HEK293 (cell line): Measurements from ENCODE around the gene CCNY.

Source experiments
- PRDM4 ChIP-seq: fragments of 450-650 bp; formaldehyde crosslinking; IDR thresholded peaks from 2 replicates; pipeline ENCODE4 v1.5.1; 2017; ENCODE audit warnings: missing biosample characterization, missing genetic modification characterization
- ZBTB10 ChIP-seq: fragments of 450-650 bp; formaldehyde crosslinking; IDR thresholded peaks from 2 replicates; pipeline ENCODE4 v1.5.1; 2016; ENCODE audit warnings: missing biosample characterization, missing genetic modification characterization
- ZNF112 ChIP-seq: fragments of 450-650 bp; formaldehyde crosslinking; IDR thresholded peaks from 2 replicates; pipeline ENCODE4 v1.5.0; 2017; ENCODE audit warnings: missing biosample characterization, missing genetic modification characterization
- ZNF114 ChIP-seq: fragments of 450-650 bp; formaldehyde crosslinking; IDR thresholded peaks from 2 replicates; pipeline ENCODE4 v1.5.0; 2017; ENCODE audit warnings: missing biosample characterization, missing genetic modification characterization
- ZNF24 ChIP-seq: fragments of 450-650 bp; formaldehyde crosslinking; IDR thresholded peaks from 2 replicates; pipeline ENCODE4 v1.5.1; 2016; ENCODE audit warnings: missing biosample characterization, missing genetic modification characterization
- TF ChIP-seq, protein P1 (sequence below): sonication (generic); formaldehyde crosslinking; IDR thresholded peaks from 2 replicates; pipeline ENCODE4 v1.8.1; 2022; ENCODE audit warnings: mild to moderate bottlenecking, moderate library complexity, missing genetic modification reagents
- TF ChIP-seq, protein P2 (sequence below): fragments of 450-650 bp; formaldehyde crosslinking; conservative IDR thresholded peaks from 2 replicates; pipeline ENCODE4 v1.5.1; 2016; ENCODE audit warnings: low read depth, missing biosample characterization, missing genetic modification characterization
- TF ChIP-seq, protein P3 (sequence below): fragments of 450-650 bp; formaldehyde crosslinking; IDR thresholded peaks from 2 replicates; pipeline ENCODE4 v1.5.1; 2016; ENCODE audit warnings: missing biosample characterization, missing genetic modification characterization

GRCh38 chr10:35598379-35598778 is 262.1 kb downstream of the CCNY start:
- TF ChIP-seq, protein P1, sequence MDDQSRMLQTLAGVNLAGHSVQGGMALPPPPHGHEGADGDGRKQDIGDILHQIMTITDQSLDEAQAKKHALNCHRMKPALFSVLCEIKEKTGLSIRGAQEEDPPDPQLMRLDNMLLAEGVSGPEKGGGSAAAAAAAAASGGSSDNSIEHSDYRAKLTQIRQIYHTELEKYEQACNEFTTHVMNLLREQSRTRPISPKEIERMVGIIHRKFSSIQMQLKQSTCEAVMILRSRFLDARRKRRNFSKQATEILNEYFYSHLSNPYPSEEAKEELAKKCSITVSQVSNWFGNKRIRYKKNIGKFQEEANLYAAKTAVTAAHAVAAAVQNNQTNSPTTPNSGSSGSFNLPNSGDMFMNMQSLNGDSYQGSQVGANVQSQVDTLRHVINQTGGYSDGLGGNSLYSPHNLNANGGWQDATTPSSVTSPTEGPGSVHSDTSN (CRISPR knock-in tag) = no peak
- TF ChIP-seq, protein P2, sequence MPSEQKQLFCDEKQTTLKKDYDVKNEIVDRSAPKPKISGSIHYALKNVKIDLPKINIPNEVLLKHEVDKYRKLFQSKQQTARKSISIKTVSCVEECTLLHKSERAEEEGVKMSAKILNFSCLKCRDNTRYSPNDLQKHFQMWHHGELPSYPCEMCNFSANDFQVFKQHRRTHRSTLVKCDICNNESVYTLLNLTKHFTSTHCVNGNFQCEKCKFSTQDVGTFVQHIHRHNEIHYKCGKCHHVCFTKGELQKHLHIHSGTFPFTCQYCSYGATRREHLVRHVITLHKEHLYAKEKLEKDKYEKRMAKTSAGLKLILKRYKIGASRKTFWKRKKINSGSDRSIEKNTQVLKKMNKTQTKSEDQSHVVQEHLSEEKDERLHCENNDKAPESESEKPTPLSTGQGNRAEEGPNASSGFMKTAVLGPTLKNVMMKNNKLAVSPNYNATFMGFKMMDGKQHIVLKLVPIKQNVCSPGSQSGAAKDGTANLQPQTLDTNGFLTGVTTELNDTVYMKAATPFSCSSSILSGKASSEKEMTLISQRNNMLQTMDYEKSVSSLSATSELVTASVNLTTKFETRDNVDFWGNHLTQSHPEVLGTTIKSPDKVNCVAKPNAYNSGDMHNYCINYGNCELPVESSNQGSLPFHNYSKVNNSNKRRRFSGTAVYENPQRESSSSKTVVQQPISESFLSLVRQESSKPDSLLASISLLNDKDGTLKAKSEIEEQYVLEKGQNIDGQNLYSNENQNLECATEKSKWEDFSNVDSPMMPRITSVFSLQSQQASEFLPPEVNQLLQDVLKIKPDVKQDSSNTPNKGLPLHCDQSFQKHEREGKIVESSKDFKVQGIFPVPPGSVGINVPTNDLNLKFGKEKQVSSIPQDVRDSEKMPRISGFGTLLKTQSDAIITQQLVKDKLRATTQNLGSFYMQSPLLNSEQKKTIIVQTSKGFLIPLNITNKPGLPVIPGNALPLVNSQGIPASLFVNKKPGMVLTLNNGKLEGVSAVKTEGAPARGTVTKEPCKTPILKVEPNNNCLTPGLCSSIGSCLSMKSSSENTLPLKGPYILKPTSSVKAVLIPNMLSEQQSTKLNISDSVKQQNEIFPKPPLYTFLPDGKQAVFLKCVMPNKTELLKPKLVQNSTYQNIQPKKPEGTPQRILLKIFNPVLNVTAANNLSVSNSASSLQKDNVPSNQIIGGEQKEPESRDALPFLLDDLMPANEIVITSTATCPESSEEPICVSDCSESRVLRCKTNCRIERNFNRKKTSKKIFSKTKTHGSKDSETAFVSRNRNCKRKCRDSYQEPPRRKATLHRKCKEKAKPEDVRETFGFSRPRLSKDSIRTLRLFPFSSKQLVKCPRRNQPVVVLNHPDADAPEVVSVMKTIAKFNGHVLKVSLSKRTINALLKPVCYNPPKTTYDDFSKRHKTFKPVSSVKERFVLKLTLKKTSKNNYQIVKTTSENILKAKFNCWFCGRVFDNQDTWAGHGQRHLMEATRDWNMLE (tag by site-specific recombination) = no peak
- no peak for TF ChIP-seq ZBTB10 (tag by site-specific recombination)
- TF ChIP-seq, protein P3, sequence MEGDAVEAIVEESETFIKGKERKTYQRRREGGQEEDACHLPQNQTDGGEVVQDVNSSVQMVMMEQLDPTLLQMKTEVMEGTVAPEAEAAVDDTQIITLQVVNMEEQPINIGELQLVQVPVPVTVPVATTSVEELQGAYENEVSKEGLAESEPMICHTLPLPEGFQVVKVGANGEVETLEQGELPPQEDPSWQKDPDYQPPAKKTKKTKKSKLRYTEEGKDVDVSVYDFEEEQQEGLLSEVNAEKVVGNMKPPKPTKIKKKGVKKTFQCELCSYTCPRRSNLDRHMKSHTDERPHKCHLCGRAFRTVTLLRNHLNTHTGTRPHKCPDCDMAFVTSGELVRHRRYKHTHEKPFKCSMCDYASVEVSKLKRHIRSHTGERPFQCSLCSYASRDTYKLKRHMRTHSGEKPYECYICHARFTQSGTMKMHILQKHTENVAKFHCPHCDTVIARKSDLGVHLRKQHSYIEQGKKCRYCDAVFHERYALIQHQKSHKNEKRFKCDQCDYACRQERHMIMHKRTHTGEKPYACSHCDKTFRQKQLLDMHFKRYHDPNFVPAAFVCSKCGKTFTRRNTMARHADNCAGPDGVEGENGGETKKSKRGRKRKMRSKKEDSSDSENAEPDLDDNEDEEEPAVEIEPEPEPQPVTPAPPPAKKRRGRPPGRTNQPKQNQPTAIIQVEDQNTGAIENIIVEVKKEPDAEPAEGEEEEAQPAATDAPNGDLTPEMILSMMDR (tag by site-specific recombination) = no peak
- TF ChIP-seq ZNF24 (tag by site-specific recombination) = no peak
- TF ChIP-seq ZNF112 = no peak
- no peak for TF ChIP-seq PRDM4 (tag by site-specific recombination)
- no peak for TF ChIP-seq ZNF114 (tag by site-specific recombination)
